Embryonic facial prominence (tissue), 1 donor: ENCODE measurements around the gene CFAP107.
A peak's percentile ranks its signal among the peaks of the same experiment; 100 is the strongest.
"Not testable (repeated sequence)": the region's sequence is repeated elsewhere in the genome, so short reads cannot be mapped to it uniquely, and the experiment has no call there.

Experiments
- DNase-seq: peaks from one replicate; pipeline ENCODE4 v3.0.0-alpha.2; 2016; ENCODE audit errors: extremely low spot score

CFAP107 gene, protein sequence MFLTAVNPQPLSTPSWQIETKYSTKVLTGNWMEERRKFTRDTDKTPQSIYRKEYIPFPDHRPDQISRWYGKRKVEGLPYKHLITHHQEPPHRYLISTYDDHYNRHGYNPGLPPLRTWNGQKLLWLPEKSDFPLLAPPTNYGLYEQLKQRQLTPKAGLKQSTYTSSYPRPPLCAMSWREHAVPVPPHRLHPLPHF

DNA sequence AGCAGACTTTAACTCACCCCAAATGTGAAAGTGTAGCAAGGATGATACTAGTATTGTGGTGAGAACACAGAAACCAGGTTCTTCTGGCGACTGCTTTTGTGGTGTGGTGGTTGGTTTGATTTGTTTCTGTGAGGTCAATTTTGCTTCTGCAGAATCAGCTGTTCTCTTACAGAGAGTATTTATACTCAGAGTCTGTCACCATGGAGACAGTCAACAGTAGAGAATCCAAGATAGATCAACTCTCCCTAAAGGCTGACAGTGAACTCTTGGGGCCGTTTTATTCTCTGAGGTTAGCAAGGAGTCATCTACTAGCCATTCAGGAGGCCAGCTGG, at the start of gene CFAP107:
CFAP107 (plus strand) TSS at position 209 of the 332 bp plus-strand sequence. CDS start 231 bp downstream, outside the sequence.
- peak; percentile 9 for DNase-seq

DNA sequence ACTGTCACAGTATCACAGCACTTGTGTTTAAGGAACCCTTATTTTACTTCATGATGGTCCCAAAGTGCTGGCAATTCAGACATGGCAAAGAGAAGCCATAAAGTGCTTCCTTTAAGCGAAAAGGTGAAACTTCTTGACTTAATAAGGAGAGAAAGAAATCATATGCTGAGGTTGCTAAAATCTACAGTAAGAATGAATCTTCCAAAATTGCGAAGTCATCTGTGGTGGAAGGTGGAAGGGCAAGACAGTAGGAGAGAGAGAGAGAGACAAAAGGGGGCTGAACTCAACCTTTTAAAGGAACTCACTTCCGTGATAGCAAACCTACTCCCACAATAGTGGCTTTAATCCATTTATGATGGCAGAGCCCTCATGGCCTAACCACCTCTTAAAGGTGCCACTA, 49.3 kb upstream of the CFAP107 start:
- no peak for DNase-seq

DNA sequence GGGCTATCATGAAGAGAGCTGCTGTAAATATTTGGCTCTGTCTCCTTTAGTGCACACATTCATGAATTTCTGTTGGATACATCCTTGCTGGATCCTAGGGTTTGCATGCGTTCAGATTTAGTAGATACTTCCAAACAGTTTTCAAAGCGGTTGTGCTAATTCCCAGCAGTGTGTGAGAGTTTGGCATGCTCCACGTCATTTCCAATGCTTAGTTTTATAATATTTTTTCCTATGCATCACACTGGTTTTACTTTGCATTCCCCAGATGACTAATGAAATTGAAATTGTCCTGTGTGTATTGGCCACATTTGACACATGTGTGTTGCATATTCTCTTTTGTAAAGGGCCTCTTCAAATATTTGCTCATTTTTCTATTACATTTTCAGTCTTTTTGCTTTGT, 48.6 kb upstream of the CFAP107 start:
- DNase-seq, result no peak

DNA sequence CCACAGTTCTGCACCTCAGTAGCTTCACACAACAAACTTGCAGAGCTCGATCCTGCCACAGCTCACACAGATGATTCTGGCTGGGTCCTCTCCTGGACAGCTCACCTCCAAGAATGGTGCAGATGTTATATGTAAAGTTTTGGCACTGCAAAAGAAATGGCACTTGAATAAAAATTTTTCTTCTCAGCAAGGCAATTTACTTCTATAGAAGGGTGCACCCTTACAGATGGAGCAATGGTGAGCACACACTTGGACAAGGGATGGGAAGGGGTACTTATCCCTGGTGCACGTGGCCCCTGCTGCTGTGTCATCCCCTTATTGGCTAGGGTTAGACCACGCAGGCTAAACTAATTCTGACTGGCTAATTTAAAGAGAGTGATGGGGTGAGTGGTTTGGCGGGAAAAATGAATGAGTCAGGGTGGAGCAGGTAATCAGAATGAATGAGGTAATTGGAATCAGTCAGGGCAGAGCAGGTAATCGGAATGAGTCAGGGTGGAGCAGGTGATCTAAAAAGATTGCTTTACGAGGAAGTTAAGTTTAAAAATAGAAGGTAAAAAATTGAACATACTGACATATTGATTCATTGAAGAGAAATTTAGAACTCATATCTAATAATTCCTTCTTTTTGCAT, 42.1 kb upstream of the CFAP107 start:
- DNase-seq, result no peak

DNA sequence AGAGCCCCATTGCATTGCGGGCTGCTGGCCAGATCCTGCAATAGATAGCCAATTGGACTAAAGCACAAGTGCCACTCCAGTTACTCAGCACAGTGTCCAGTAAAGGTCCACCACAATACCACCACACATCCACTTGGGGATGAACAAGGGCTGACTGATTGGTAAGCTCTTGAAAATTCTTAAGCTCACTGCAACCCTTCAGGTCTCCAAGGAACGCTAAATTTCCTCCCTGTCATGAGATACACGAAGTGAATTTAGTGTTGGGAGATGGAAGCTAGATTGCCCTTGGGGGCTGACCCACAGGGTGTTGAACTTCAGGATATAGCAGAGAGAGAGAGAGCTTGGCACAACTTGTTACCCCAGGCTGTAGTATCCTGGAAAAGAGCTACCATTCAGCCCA, 39.9 kb upstream of the CFAP107 start:
- no peak for DNase-seq

DNA sequence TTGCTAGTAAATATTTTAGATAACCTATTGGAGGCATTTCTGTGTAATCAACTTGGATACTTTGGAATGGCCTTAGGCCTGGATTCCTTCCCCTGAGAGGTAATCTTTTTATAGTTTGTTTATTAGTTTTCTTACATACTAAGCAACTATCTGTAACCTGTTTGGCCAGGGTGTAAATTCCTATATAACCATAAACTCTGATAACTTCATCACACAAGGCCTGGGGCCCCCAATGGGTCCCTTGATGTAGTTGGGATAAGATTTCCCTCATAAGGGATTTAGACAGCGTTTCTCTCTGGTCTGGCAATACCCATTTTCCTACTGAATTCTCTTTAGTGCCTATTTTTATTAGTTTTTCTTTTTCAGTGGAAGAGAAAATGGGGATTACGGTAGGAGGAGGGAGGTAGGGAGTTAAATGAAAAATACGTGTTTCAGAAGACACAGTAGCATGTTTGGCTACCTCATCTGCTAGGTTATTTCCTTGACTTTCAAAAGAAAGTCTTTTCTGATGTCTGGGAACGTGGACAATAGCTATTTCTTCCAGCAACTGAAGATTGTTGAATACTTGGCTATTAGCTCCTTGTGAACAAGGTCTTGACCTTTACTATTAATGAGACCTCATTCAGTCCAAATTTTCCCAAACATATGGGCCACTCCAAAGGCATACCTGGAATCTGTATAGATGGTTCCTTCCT, 37.5 kb upstream of the CFAP107 start:
- DNase-seq, result no peak

DNA sequence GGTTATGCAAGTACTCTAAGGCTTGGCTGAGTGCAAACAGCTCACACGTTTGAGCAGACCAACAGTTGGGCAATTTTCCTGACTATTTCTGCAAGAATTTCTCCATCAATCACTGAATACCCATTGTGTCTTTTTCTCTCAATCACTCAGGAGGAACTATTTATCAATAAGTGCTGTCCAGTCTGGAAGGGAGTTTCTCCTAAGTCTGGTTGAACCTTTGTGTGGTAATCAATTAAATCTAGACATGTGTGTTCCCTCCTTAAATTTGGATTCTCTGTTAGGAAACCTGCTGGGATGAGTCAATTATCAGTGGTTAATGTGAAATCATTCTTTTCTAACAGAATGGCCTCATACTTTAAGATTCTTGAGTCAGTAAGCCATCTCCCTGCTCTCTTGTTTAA, 36.9 kb upstream of the CFAP107 start:
- no peak for DNase-seq

- no peak for DNase-seq
These were observed 36.3 kb upstream of the CFAP107 start for GRCh38 chr1:12709696-12710095.

GRCh38 chr1:12711536-12711935, 34.5 kb upstream of the CFAP107 start:
- no peak for DNase-seq

DNA sequence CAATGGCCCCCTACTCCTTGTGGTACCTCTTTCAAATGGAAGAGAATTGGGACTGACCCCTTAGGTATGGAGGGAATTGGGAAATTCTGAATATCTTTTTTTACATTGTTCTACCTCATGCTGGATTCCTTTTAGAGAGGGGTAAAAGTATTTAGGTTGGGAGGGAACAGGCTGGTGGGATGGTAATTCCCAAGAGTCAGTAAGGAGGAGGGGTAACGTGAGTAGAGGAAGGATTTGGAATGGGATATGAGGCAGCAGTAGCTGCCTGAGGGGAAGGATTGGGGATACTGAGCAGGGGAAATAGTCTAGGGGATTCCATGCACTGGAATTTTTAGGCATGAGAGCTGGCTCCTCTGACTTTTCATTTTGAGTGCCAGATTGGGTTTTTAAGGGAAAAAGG, 33.9 kb upstream of the CFAP107 start:
- DNase-seq, result no peak

DNA sequence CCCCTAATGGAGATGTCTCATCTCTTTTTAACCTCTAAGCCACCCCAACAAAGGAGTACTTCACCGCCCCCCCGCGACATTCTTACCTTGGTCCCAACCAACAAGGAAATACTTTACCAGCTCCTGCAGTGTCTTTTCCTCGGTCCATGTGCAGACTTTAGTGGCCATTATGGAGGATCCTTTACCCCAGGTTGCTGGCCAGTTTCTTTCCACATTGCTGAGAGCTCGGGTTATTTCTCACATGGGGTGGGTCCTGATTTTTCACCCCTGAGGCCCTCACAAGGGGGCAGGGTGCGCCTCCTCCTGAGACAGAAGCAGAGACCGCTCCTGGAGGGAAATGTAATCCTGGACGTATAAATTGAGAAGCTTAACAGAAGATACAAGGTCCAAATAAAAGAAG, 33.1 kb upstream of the CFAP107 start:
- no peak for DNase-seq

DNA sequence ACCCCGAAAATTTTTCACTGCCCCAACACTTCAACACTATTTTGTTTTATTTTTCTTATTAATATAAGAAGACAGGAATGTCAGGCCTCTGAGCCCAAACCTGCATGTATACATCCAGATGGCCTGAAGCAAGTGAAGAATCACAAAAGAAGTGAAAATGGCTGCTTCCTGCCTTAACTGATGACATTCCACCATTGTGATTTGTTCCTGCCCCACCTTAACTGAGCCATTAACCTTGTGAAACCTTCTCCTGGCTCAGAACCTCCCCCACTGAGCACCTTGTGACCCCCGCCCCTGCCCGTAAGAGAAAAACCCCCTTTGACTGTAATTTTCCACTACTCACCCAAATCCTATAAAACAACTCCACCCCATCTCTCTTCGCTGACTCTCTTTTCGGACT, 32.3 kb upstream of the CFAP107 start:
- DNase-seq, result not testable (repeated sequence)

GRCh38 chr1:12714710-12715475, 31.1 kb upstream of the CFAP107 start:
- no peak for DNase-seq

DNA sequence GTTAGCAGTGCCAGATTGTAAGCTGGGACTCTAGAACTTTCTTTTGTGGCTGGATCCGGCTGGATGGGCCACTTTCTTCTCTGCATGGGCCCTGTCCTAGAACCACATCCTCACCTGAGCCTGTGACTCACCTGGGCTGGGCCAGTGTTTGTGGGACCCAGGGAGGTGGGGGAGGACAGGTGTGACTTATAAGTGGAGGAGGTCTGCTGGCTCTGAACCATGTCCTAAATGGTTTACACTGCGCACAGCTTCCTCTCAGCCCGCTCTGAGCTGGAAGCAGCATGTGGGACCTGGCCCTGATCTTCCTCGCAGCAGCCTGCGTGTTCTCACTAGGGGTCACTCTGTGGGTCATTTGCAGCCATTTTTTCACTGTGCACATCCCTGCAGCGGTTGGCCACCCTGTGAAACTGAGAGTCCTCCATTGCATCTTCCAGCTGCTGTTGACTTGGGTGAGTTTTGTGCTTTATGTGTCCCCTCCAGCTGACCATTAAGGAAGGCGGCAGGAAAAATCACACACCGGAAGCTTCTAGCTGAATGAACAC, 30.0 kb upstream of the CFAP107 start, which contains the start of gene AADACL3:
AADACL3 (plus strand) TSS at position 215 of the 542 bp plus-strand sequence; CDS start at position 282, 67 bp downstream.
- DNase-seq, result no peak

GRCh38 chr1:12717301-12717838, 28.6 kb upstream of the CFAP107 start:
- no peak for DNase-seq

DNA sequence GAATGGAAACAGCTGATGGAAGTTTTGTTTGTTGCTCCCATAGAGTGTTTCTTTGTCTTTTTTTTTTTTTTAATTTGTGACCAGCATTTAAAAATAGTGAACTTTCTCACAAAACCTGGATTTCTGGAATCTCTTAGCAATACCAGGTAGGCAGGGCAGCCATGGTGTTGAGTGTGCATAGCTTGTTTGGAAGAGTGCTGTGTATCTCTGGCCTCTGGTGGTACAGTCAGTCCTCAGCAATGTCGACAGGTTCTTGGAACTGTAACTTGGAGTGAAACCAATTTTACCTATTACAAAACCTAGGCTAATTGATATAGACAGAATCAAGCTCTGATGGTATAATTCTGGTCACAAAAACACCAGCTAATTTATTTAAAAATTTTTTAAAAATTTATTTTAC, 23.4 kb upstream of the CFAP107 start:
- DNase-seq, result no peak

DNA sequence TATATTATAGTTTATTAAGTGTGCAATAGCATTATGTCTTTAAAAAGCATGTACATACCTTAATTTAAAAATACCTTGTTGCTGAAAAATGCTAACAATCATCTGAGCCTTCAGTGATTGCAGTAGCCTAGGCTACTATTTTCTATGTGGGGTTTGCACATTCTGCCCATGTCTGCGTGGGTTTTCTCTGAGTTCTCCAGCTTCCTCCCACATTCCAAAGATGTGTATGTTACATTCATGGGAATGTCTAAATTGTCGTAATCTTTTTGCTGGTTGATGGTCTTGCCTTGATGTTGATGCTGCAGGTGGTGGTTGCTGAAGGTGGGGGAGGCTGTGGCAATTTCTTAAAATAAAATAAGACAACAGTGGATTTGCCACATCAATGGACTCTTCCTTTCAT, 17.6 kb upstream of the CFAP107 start:
- DNase-seq, result no peak

DNA sequence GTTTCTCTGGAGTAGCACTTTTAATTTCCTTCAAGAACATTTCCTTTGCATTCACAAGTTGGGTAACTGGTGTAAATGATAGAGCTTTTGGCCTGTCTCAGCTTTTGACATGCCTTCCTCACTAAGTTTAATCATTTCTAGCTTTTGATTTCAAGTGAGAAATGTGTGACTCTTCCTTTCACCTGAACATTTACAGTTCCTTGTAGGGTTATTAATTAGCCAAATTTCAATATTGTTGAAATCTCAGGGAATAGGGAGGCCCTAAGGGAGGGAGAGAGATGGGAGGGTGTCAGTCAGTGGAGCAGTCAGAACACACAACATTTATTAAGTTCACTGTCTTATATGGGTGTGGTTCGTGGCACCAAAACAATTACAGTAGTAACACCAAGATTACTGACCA, 15.8 kb upstream of the CFAP107 start:
- no peak for DNase-seq

GRCh38 chr1:12731084-12731483, 14.9 kb upstream of the CFAP107 start:
- DNase-seq, result not testable (repeated sequence)

- DNase-seq, result no peak
These were observed 11.3 kb upstream of the CFAP107 start for GRCh38 chr1:12734651-12735050.

- DNase-seq, result no peak
These were observed 7.1 kb upstream of the CFAP107 start for GRCh38 chr1:12738934-12739333.

- no peak for DNase-seq
These were observed 6.4 kb upstream of the CFAP107 start for GRCh38 chr1:12739613-12740012.
